H9 (cell line): ENCODE measurements around the gene SNX21. TPM values are rescaled to one million over a fixed set of nuclear protein-coding genes. Genes with fewer than 3 reads are reported as not detected.

Experiments
- DNase-seq: peaks from one replicate; pipeline ENCODE4 v3.0.0-alpha.2; 2017
- H2AFZ ChIP-seq: one replicate; pipeline ENCODE4 v1.6.1; 2013; ENCODE audit warnings: mild to moderate bottlenecking, low read length, control low read depth, moderate library complexity
- H2AK5ac ChIP-seq: 2 replicates; pipeline ENCODE4 v1.6.1; 2013; ENCODE audit warnings: low read length, control low read depth, mixed read lengths; ENCODE audit not compliant: insufficient read length
- H2BK120ac ChIP-seq: one replicate; pipeline ENCODE4 v1.6.1; 2013; ENCODE audit warnings: low read depth, mild to moderate bottlenecking, low read length, control low read depth, inconsistent platforms; ENCODE audit not compliant: poor library complexity, severe bottlenecking
- H2BK12ac ChIP-seq: 2 replicates; pipeline ENCODE4 v1.6.1; 2013; ENCODE audit warnings: low read length, control low read depth, mixed read lengths, low read depth; ENCODE audit not compliant: insufficient read length
- H2BK15ac ChIP-seq: 2 replicates; pipeline ENCODE4 v1.6.1; 2013; ENCODE audit warnings: low read depth, low read length, control low read depth
- H2BK20ac ChIP-seq: one replicate; pipeline ENCODE4 v1.6.1; 2013; ENCODE audit warnings: low read depth, mild to moderate bottlenecking, low read length, control low read depth, inconsistent platforms; ENCODE audit not compliant: poor library complexity, severe bottlenecking
- H2BK5ac ChIP-seq: 2 replicates; pipeline ENCODE4 v1.6.1; 2013; ENCODE audit warnings: low read length, control low read depth, mixed read lengths; ENCODE audit not compliant: insufficient read length
- H3K14ac ChIP-seq: 2 replicates; pipeline ENCODE4 v1.6.1; 2013; ENCODE audit warnings: low read length, control low read depth; ENCODE audit not compliant: insufficient read depth
- H3K18ac ChIP-seq: 2 replicates; pipeline ENCODE4 v1.6.1; 2013; ENCODE audit warnings: low read depth, mild to moderate bottlenecking, mixed read lengths, low read length, control low read depth; ENCODE audit not compliant: insufficient read length
- H3K23ac ChIP-seq: 2 replicates; pipeline ENCODE4 v1.6.1; 2013; ENCODE audit warnings: low read length, control low read depth, mixed read lengths, low read depth; ENCODE audit not compliant: insufficient read length
- H3K23me2 ChIP-seq: 2 replicates; pipeline ENCODE4 v1.6.1; 2013; ENCODE audit warnings: low read depth, mild to moderate bottlenecking, mixed read lengths, low read length, control low read depth; ENCODE audit not compliant: insufficient read length, poor library complexity, severe bottlenecking
- H3K27ac ChIP-seq: 2 replicates; pipeline ENCODE4 v1.5.1; 2013; ENCODE audit warnings: low read length, control low read depth, mixed read lengths, low read depth; ENCODE audit not compliant: insufficient read length
- H3K27me3 ChIP-seq: 2 replicates; pipeline ENCODE4 v1.6.1; 2013; ENCODE audit warnings: low read length, control low read depth, inconsistent platforms; ENCODE audit not compliant: insufficient read depth
- H3K4ac ChIP-seq: 2 replicates; pipeline ENCODE4 v1.6.1; 2013; ENCODE audit warnings: low read depth, mild to moderate bottlenecking, control low read depth, inconsistent platforms, low read length, moderate library complexity
- H3K4me1 ChIP-seq: 2 replicates; pipeline ENCODE4 v1.6.1; 2013; ENCODE audit warnings: low read length, control low read depth, inconsistent platforms; ENCODE audit not compliant: insufficient read depth
- H3K4me2 ChIP-seq: 2 replicates; pipeline ENCODE4 v1.6.1; 2013; ENCODE audit warnings: low read length, control low read depth, mixed read lengths; ENCODE audit not compliant: insufficient read length, insufficient read depth
- H3K56ac ChIP-seq: 2 replicates; pipeline ENCODE4 v1.6.1; 2013; ENCODE audit warnings: low read depth, mild to moderate bottlenecking, mixed read lengths, low read length, control low read depth; ENCODE audit not compliant: insufficient read length
- H3K79me1 ChIP-seq: 2 replicates; pipeline ENCODE4 v1.6.1; 2013; ENCODE audit warnings: low read depth, mild to moderate bottlenecking, moderate library complexity, low read length, control low read depth, inconsistent platforms; ENCODE audit not compliant: insufficient read depth, poor library complexity, severe bottlenecking
- H3K79me2 ChIP-seq: 2 replicates; pipeline ENCODE4 v1.6.1; 2013; ENCODE audit warnings: low read length, control low read depth, inconsistent platforms; ENCODE audit not compliant: insufficient read depth
- H3K9ac ChIP-seq: 2 replicates; pipeline ENCODE4 v1.6.1; 2013; ENCODE audit warnings: low read length, control low read depth, mixed read lengths; ENCODE audit not compliant: insufficient read length; ENCODE audit errors: extremely low read depth
- H3K9me3 ChIP-seq: one replicate; pipeline ENCODE4 v1.6.1; 2013; ENCODE audit warnings: low read depth, low read length, inconsistent platforms; ENCODE audit not compliant: control insufficient read depth
- H3T11ph ChIP-seq: one replicate; pipeline ENCODE4 v1.6.1; 2013; ENCODE audit warnings: mild to moderate bottlenecking, low read length, control low read depth, inconsistent platforms
- H4K20me1 ChIP-seq: one replicate; pipeline ENCODE4 v1.6.1; 2013; ENCODE audit not compliant: control insufficient read depth, insufficient read length, insufficient read depth
- H4K5ac ChIP-seq: 2 replicates; pipeline ENCODE4 v1.6.1; 2013; ENCODE audit warnings: low read depth, mild to moderate bottlenecking, mixed read lengths, low read length, control low read depth; ENCODE audit not compliant: insufficient read length
- H4K8ac ChIP-seq: replicated peaks from 2 replicates; pipeline ENCODE4 v1.6.1; 2013; ENCODE audit warnings: low read length, control low read depth, mixed read lengths, low read depth; ENCODE audit not compliant: insufficient read length
- H4K91ac ChIP-seq: 2 replicates; pipeline ENCODE4 v1.6.1; 2013; ENCODE audit warnings: low read depth, mild to moderate bottlenecking, moderate library complexity, mixed read lengths, low read length, control low read depth; ENCODE audit not compliant: insufficient read length
- H3K27ac Mint-ChIP-seq, 3 experiments: 2 replicates in 2 of 3; 3 replicates in 1 of 3; pipeline ENCODE4 v1.8.0; 2020 to 2021; ENCODE audit warnings: mixed read lengths in 3 of 3, mild to moderate bottlenecking in 1 of 3, moderate library complexity in 1 of 3
- H3K27me3 Mint-ChIP-seq: 2 replicates; pipeline ENCODE4 v1.8.0; 2021; ENCODE audit warnings: low read depth, mild to moderate bottlenecking, moderate library complexity, mixed read lengths
- H3K36me3 Mint-ChIP-seq, 3 experiments: 2 replicates in 2 of 3; 3 replicates in 1 of 3; pipeline ENCODE4 v1.8.0; 2020 to 2021; ENCODE audit warnings: low read depth in 3 of 3, mixed read lengths in 3 of 3; ENCODE audit not compliant: insufficient read depth in 1 of 3
- H3K4me1 Mint-ChIP-seq, 2 experiments: 2 replicates each; pipeline ENCODE4 v1.8.0; 2020; ENCODE audit warnings: mixed read lengths in 2 of 2
- H3K4me3 Mint-ChIP-seq, 2 experiments: 2 replicates in 1 of 2; 3 replicates in 1 of 2; pipeline ENCODE4 v1.8.0; 2020 to 2021; ENCODE audit warnings: mild to moderate bottlenecking in 2 of 2, mixed read lengths in 2 of 2, moderate library complexity in 1 of 2
- H3K9me3 Mint-ChIP-seq, 2 experiments: 2 replicates in 1 of 2; 3 replicates in 1 of 2; pipeline ENCODE4 v1.8.0; 2020; ENCODE audit warnings: mild to moderate bottlenecking in 2 of 2, mixed read lengths in 2 of 2, moderate library complexity in 1 of 2
- CTCF ChIP-seq: fragments of 200-600 bp; sonication (generic); conservative IDR thresholded peaks from 3 replicates; pipeline ENCODE4 v1.8.0; 2021; ENCODE audit warnings: antibody characterized with exemption, mild to moderate bottlenecking
- WGBS: extraction: QIAGEN DNeasy Blood & Tissue Kit; methylation state at CpG from one replicate; pipeline ENCODE4 v1.1.7; 2013; ENCODE audit warnings: missing lambda C conversion rate, low lambda C conversion rate, mixed read lengths; ENCODE audit not compliant: insufficient read length; ENCODE audit errors: extremely low coverage; 5-methylcytosine and 5-hydroxymethylcytosine counted together
- long read RNA-seq: library from polyadenylated mRNA; unstranded; transcript quantifications from one replicate; pipeline ENCODE4 v2.0.0, GENCODE V29; 2020
- total RNA-seq: library from RNA; stranded (reverse); gene quantifications from 2 replicates; pipeline ENCODE4 v1.2.1, GENCODE V29; 2021

The SNX21 gene, protein sequence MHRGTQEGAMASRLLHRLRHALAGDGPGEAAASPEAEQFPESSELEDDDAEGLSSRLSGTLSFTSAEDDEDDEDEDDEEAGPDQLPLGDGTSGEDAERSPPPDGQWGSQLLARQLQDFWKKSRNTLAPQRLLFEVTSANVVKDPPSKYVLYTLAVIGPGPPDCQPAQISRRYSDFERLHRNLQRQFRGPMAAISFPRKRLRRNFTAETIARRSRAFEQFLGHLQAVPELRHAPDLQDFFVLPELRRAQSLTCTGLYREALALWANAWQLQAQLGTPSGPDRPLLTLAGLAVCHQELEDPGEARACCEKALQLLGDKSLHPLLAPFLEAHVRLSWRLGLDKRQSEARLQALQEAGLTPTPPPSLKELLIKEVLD
- 18.9 and 20.5 TPM in 2 replicates for total RNA-seq
- long read RNA-seq, transcript SNX21-202 (3 exons, 3,106 nt) = minor isoform, 27 of 75 reads
- long read RNA-seq, transcript SNX21-211 (2 exons, 701 nt) = minor isoform, 10 of 75 reads
- long read RNA-seq, transcript SNX21-204 (3 exons, 1,824 nt) = major isoform, 28 of 75 reads
- long read RNA-seq, partial matches to known transcripts = 4 of 75 reads
- long read RNA-seq, other reads (novel, unspliced or antisense) = 3 of 75 reads

DNA sequence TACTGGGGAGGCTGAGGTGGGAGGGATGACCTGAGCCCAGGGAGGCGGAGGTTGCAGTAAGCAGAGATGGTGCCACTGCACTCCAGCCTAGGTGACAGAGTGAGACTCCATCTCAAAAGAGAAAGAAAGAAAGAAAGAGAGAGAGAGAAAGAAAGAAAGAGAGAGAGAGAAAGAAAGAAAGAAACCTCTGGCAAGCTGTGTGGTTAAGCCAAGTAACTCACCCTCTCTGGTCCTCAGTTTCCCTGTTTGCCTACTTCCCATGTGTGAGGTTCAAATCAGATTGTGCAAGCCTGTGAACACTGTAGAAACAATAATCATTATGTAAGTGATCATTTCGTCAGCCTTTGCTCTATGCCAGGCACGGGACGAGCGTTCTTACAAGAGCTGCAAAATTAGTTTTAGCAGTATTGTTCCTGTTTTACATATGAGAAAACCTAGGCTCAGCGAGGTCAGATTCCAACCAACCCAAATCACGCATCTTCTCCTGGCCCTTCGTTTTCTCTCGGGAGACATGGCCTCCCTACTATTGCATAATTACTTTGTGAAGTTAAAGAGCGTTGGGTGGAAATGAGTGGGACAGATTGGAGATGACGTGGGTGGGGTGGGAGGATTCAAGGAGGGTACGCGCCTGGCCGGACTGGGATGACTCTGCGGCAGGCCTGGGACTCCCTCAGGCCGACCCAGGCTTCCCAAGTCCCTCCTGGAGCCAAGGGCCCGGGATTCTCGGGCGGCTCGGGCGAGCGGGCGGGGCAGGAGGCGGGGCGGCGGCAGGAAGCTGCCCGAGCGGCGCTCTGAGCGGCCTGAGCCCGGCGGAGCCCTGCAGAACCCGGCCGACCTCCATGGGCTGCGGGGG lies at the start of gene SNX21:
Gene SNX21 (plus strand): TSS at position 770 of the 853 bp plus-strand sequence. CDS start 121 bp downstream, outside the sequence.
- no peak within 1 kb of the TSS for H3K4ac ChIP-seq
- H2AFZ ChIP-seq = peak within 1 kb of the TSS; percentile 58
- H4K5ac ChIP-seq = peak within 1 kb of the TSS; percentile 12
- H3K14ac ChIP-seq = peak within 1 kb of the TSS; percentile 78
- peaks cover 23 to 28% of the 10 kb centered on the region in 2 experiments for H3K4me1 Mint-ChIP-seq
- no peak within 1 kb of the TSS for H4K8ac ChIP-seq
- peak within 1 kb of the TSS; percentile 67 for H3K9ac ChIP-seq
- no peak within 1 kb of the TSS for H2BK15ac ChIP-seq
- no peak within 1 kb of the TSS for H3T11ph ChIP-seq
- peak within 1 kb of the TSS; percentile 70 for H2BK120ac ChIP-seq
- H2BK20ac ChIP-seq = no peak within 1 kb of the TSS
- DNase-seq = peak; percentile 89
- no peaks in the 10 kb centered on the region for H3K27me3 ChIP-seq
- no peak within 1 kb of the TSS for H2AK5ac ChIP-seq
- H2BK5ac ChIP-seq = no peak within 1 kb of the TSS
- no peaks in the 10 kb centered on the region for H3K79me2 ChIP-seq
- H3K9me3 Mint-ChIP-seq = no peaks in the 10 kb centered on the region
- peak within 1 kb of the TSS; percentile 75 to 88 for H3K4me3 Mint-ChIP-seq
- H3K23ac ChIP-seq = no peak within 1 kb of the TSS
- H3K36me3 Mint-ChIP-seq = peaks cover 2 to 26% (median 24%) of the 10 kb centered on the region in 3 experiments; a peak in 6 of 7 replicates
- peak within 1 kb of the TSS; percentile 80 for H3K4me2 ChIP-seq
- no peaks in the 10 kb centered on the region for H4K20me1 ChIP-seq
- no peak for TF ChIP-seq CTCF
- no peaks in the 10 kb centered on the region for H3K9me3 ChIP-seq
- H3K27ac Mint-ChIP-seq = peak within 1 kb of the TSS; percentile 65 to 96 (median 93)
- peaks cover 9% of the 10 kb centered on the region for H3K23me2 ChIP-seq
- peak within 1 kb of the TSS; percentile 50 for H3K27ac ChIP-seq
- WGBS = no CpG with 5 or more reads among the region's 35 CpGs
- no peak within 1 kb of the TSS for H4K91ac ChIP-seq
- H3K79me1 ChIP-seq = peaks cover 5% of the 10 kb centered on the region
- no peak within 1 kb of the TSS for H3K56ac ChIP-seq
- peaks cover 4% of the 10 kb centered on the region; the same call in 1 of the 2 replicates for H3K4me1 ChIP-seq
- H2BK12ac ChIP-seq = peak within 1 kb of the TSS; percentile 17
- H3K18ac ChIP-seq = peak within 1 kb of the TSS; percentile 87
- no peaks in the 10 kb centered on the region for H3K27me3 Mint-ChIP-seq
